CD14-positive monocyte (primary cell): Measurements from ENCODE around the gene SERPINB3. TPM values are rescaled to one million over a fixed set of nuclear protein-coding genes. Genes with fewer than 3 reads are reported as not detected.
"Not testable (repeated sequence)": the region's sequence is repeated elsewhere in the genome, so short reads cannot be mapped to it uniquely, and the experiment has no call there.

Source experiments
- DNase-seq, 3 donors: peaks; one replicate each; pipeline ENCODE4 v3.0.0-alpha.2; 2011 to 2022
- H2AFZ ChIP-seq: 2 replicates; pipeline ENCODE4 v1.6.0; 2012; ENCODE audit warnings: mild to moderate bottlenecking, low read depth, low read length, inconsistent platforms; ENCODE audit not compliant: insufficient read depth, poor library complexity, severe bottlenecking
- H3K27ac ChIP-seq, 2 donors: 1 replicate in 1 of 2; 2 replicates in 1 of 2; pipeline ENCODE4 v1.5.1; 2012 to 2013; ENCODE audit warnings: low read length in 2 of 2, control low read depth in 1 of 2, inconsistent platforms in 1 of 2, low read depth in 1 of 2, mild to moderate bottlenecking in 1 of 2
- H3K27me3 ChIP-seq, 2 donors: one replicate each; pipeline versions ENCODE4 v1.6.0 to v1.6.1; 2011 to 2013; ENCODE audit warnings: low read length in 2 of 2; ENCODE audit not compliant: control insufficient read depth in 2 of 2, insufficient read depth in 2 of 2
- H3K36me3 ChIP-seq, 2 donors: replicated peaks in 1 of 2; 1 replicate in 1 of 2; 2 replicates in 1 of 2; pipeline versions ENCODE4 v1.5.1 to v1.6.1; 2012 to 2013; ENCODE audit warnings: low read length in 2 of 2, control low read depth in 1 of 2, inconsistent platforms in 1 of 2, mild to moderate bottlenecking in 1 of 2; ENCODE audit not compliant: insufficient read depth in 2 of 2, control insufficient read depth in 1 of 2
- H3K4me1 ChIP-seq, 2 donors: 1 replicate in 1 of 2; 2 replicates in 1 of 2; pipeline versions ENCODE4 v1.5.1 to v1.6.1; 2012 to 2013; ENCODE audit warnings: low read length in 2 of 2, control low read depth in 1 of 2, inconsistent platforms in 1 of 2, mild to moderate bottlenecking in 1 of 2, moderate library complexity in 1 of 2; ENCODE audit not compliant: insufficient read depth in 2 of 2, control insufficient read depth in 1 of 2
- H3K4me2 ChIP-seq: replicated peaks from 2 replicates; pipeline ENCODE3; 2012; ENCODE audit warnings: low read length, moderate library complexity, mild to moderate bottlenecking; ENCODE audit not compliant: poor library complexity, severe bottlenecking; ENCODE audit errors: extremely low read depth
- H3K4me3 ChIP-seq, 3 experiments: fragments of 200-600 bp in 1 of 3; sonication (generic) in 1 of 3; replicated peaks in 1 of 3; 1 replicate in 2 of 3; 2 replicates in 1 of 3; pipeline ENCODE4 v1.5.1; 2011 to 2013; ENCODE audit warnings: low read length in 3 of 3, mild to moderate bottlenecking in 3 of 3, control low read depth in 2 of 3, low read depth in 2 of 3, inconsistent platforms in 1 of 3, moderate library complexity in 1 of 3
- H3K79me2 ChIP-seq: 2 replicates; pipeline ENCODE4 v1.6.0; 2012; ENCODE audit warnings: mild to moderate bottlenecking, control low read depth, inconsistent platforms, low read length, moderate library complexity; ENCODE audit not compliant: insufficient read depth
- H3K9ac ChIP-seq: 2 replicates; pipeline ENCODE4 v1.6.0; 2017; ENCODE audit warnings: low read length, mild to moderate bottlenecking; ENCODE audit not compliant: insufficient read depth, poor library complexity, severe bottlenecking
- H3K9me3 ChIP-seq, 2 donors: replicated peaks in 1 of 2; 1 replicate in 1 of 2; 2 replicates in 1 of 2; pipeline versions ENCODE4 v1.5.1 to v1.6.1; 2012 to 2013; ENCODE audit warnings: low read length in 2 of 2, control low read depth in 1 of 2; ENCODE audit not compliant: control insufficient read depth in 1 of 2, insufficient read depth in 1 of 2
- H4K20me1 ChIP-seq: 2 replicates; pipeline ENCODE4 v1.6.0; 2012; ENCODE audit warnings: mild to moderate bottlenecking, low read length, control low read depth, moderate library complexity; ENCODE audit not compliant: insufficient read depth
- H3K27ac Mint-ChIP-seq, 7 donors: one replicate each; pipeline ENCODE4 v1.8.0; 2020; ENCODE audit warnings: mild to moderate bottlenecking in 7 of 7, mixed read lengths in 7 of 7, moderate library complexity in 6 of 7, inconsistent platforms in 2 of 7
- H3K27me3 Mint-ChIP-seq, 3 donors: one replicate each; pipeline ENCODE4 v1.8.0; 2021 to 2022; ENCODE audit warnings: low read depth in 3 of 3, mild to moderate bottlenecking in 3 of 3, mixed read lengths in 3 of 3, moderate library complexity in 3 of 3, inconsistent platforms in 1 of 3
- H3K36me3 Mint-ChIP-seq, 2 donors: one replicate each; pipeline ENCODE4 v1.8.0; 2020; ENCODE audit warnings: mixed read lengths in 2 of 2, inconsistent platforms in 1 of 2, mild to moderate bottlenecking in 1 of 2
- H3K4me1 Mint-ChIP-seq: one replicate; pipeline ENCODE4 v1.8.0; 2020; ENCODE audit warnings: mild to moderate bottlenecking, mixed read lengths
- H3K4me3 Mint-ChIP-seq, 2 donors: one replicate each; pipeline ENCODE4 v1.8.0; 2020; ENCODE audit warnings: mild to moderate bottlenecking in 2 of 2, mixed read lengths in 2 of 2, moderate library complexity in 1 of 2
- H3K9me3 Mint-ChIP-seq, 7 donors: one replicate each; pipeline ENCODE4 v1.8.0; 2020 to 2022; ENCODE audit warnings: mixed read lengths in 7 of 7, mild to moderate bottlenecking in 6 of 7, moderate library complexity in 6 of 7, inconsistent platforms in 2 of 7
- CTCF ChIP-seq: fragments of 200-600 bp; IDR thresholded peaks from one replicate; pipeline ENCODE4 v1.8.0; 2022; ENCODE audit warnings: antibody characterized with exemption, mild to moderate bottlenecking
- WGBS: methylation state at CpG from one replicate; pipeline ENCODE4 v1.1.5; 2013; ENCODE audit warnings: missing lambda C conversion rate; ENCODE audit not compliant: insufficient coverage; 5-methylcytosine and 5-hydroxymethylcytosine counted together
- intact Hi-C, 2 donors: fragments of 100-400 bp; cut with micrococcal nuclease; formaldehyde crosslinking; loops; one replicate each; pipeline versions ENCODE4 v1.15.0 to v1.15.1; 2023
- polyA plus RNA-seq, 3 donors: library from polyadenylated mRNA; depleted of rRNA in 1 of 3; unstranded in 2 of 3; stranded (reverse) in 1 of 3; fragments of 300-500 nt in 2 of 3; fragments of >200 nt in 1 of 3; fragmentation: Illumina TruSeq in 2 of 3; gene quantifications; 1 replicate in 2 of 3; 2 replicates in 1 of 3; pipeline ENCODE4 v1.2.3, GENCODE V29; 2012 to 2021

The SERPINB3 gene
- polyA plus RNA-seq, 3 donors = not detected

GRCh38 chr18:63641157-63641680 is 20.5 kb downstream of the SERPINB3 start:
- WGBS = 100% methylated on average over 1 of the region's 4 CpGs
- H3K79me2 ChIP-seq, H4K20me1 ChIP-seq, H3K27ac ChIP-seq, H3K4me3 Mint-ChIP-seq, H3K27ac Mint-ChIP-seq, DNase-seq, H3K36me3 ChIP-seq, H3K4me1 ChIP-seq, H3K9ac ChIP-seq, H3K27me3 Mint-ChIP-seq, H3K4me1 Mint-ChIP-seq, intact Hi-C loops, H3K9me3 Mint-ChIP-seq, H3K4me2 ChIP-seq, H3K4me3 ChIP-seq, H2AFZ ChIP-seq, H3K27me3 ChIP-seq, H3K36me3 Mint-ChIP-seq, H3K9me3 ChIP-seq: not testable (repeated sequence)

DNA sequence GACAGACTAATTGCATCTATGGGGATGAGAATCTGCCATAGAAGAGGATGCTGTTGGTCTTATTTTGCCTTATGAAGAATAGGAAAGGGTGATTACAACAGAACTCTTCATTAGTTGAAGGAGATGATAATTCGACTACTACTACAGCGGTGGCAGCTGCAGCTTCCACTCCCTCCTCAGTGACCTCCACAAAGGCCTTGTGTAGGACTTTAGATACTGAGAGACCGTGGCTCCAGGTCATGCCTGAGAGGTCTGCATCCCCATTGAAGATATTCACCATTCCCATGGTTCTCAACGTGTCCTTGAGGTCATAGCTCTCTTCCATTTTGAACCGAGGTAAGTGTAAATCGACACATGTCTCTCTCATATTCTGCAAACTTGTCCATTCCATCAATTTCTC is 24.0 kb downstream of the SERPINB3 start:
- no peaks in the 10 kb centered on the region for H3K36me3 ChIP-seq
- 100% methylated on average over 1 of the region's 6 CpGs for WGBS
- intact Hi-C loops = no loop called here
- no peak overlapping the region for H3K4me3 Mint-ChIP-seq
- no peak overlapping the region for H3K27ac ChIP-seq
- no peaks in the 10 kb centered on the region for H3K4me1 ChIP-seq
- H3K79me2 ChIP-seq = no peaks in the 10 kb centered on the region
- H3K27me3 Mint-ChIP-seq = peaks cover 0 to 5% (median 3%) of the 10 kb centered on the region in 3 donors
- DNase-seq = no peak
- H3K4me3 ChIP-seq = no peak overlapping the region
- H3K9me3 ChIP-seq = no peaks in the 10 kb centered on the region
- H2AFZ ChIP-seq = no peak overlapping the region
- H3K36me3 Mint-ChIP-seq = no peaks in the 10 kb centered on the region
- H3K27me3 ChIP-seq = no peaks in the 10 kb centered on the region
- no peak overlapping the region for H3K9ac ChIP-seq
- H3K4me2 ChIP-seq = no peak overlapping the region
- H3K27ac Mint-ChIP-seq = no peak overlapping the region
- TF ChIP-seq CTCF = no peak
- H4K20me1 ChIP-seq = no peaks in the 10 kb centered on the region
- H3K9me3 Mint-ChIP-seq = peaks cover 0 to 3% (median 0%) of the 10 kb centered on the region in 7 donors
- H3K4me1 Mint-ChIP-seq = no peaks in the 10 kb centered on the region
